ENCODE measurements around the gene ELOVL5.

DNA sequence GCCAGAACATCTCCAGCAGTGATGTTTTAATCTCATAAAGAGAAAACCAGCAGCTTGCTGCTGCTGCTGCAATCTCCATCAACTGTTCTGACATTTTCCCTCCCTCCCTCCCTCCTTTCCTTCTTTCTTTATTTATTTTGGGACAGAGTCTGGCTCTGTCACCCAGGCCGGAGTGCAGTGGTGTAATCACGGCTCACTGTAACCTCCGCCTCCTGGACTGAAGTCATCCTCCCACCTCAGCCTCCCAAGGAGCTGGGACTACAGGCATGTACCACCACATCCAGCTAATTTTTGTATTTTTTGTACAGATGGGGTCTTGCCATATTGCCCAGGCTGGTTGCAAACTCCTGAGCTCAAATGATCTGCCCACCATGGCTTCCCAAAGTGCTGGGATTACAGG, 5.7 kb downstream of the ELOVL5 start:
- TF ChIP-seq, protein P1, sequence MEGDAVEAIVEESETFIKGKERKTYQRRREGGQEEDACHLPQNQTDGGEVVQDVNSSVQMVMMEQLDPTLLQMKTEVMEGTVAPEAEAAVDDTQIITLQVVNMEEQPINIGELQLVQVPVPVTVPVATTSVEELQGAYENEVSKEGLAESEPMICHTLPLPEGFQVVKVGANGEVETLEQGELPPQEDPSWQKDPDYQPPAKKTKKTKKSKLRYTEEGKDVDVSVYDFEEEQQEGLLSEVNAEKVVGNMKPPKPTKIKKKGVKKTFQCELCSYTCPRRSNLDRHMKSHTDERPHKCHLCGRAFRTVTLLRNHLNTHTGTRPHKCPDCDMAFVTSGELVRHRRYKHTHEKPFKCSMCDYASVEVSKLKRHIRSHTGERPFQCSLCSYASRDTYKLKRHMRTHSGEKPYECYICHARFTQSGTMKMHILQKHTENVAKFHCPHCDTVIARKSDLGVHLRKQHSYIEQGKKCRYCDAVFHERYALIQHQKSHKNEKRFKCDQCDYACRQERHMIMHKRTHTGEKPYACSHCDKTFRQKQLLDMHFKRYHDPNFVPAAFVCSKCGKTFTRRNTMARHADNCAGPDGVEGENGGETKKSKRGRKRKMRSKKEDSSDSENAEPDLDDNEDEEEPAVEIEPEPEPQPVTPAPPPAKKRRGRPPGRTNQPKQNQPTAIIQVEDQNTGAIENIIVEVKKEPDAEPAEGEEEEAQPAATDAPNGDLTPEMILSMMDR (IDR thresholded peaks at IDR 0.05): no peak
- TF ChIP-seq POLR2A (IDR thresholded peaks at IDR 0.05): no peak

All from thyroid gland (tissue), 4 donors.